Natural killer cell (primary cell): ENCODE results near the gene MYMX. TPM values are rescaled to one million over a fixed set of nuclear protein-coding genes. Genes with fewer than 3 reads are reported as not detected.

ENCODE experiments used
- ATAC-seq, 3 donors: fragments of 150-1000 bp in 2 of 3; fragments of 200-7000 bp in 1 of 3; cut with Tn5 transposase; 1 replicate in 1 of 3; 2 replicates in 2 of 3; pipeline ENCODE4 v1.10.0; 2021; ENCODE audit warnings: mild to moderate bottlenecking in 2 of 3, moderate library complexity in 2 of 3
- DNase-seq, 2 donors: peaks; one replicate each; pipeline versions ENCODE4 v3.0.0 to v3.0.0-alpha.2; 2013 to 2021; ENCODE audit warnings: mixed read lengths in 1 of 2
- H3K27ac ChIP-seq: one replicate; pipeline ENCODE4 v1.5.1; 2013; ENCODE audit warnings: mild to moderate bottlenecking, low read length
- H3K27me3 ChIP-seq: one replicate; pipeline ENCODE4 v1.6.1; 2013; ENCODE audit warnings: low read length; ENCODE audit not compliant: control insufficient read depth, insufficient read depth
- H3K36me3 ChIP-seq: one replicate; pipeline ENCODE4 v1.6.1; 2013; ENCODE audit warnings: low read length; ENCODE audit not compliant: control insufficient read depth, insufficient read depth
- H3K4me1 ChIP-seq: one replicate; pipeline ENCODE4 v1.6.1; 2013; ENCODE audit warnings: low read length; ENCODE audit not compliant: control insufficient read depth, insufficient read depth
- H3K4me3 ChIP-seq: one replicate; pipeline ENCODE4 v1.5.1; 2013; ENCODE audit warnings: low read length
- H3K9me3 ChIP-seq: one replicate; pipeline ENCODE4 v1.6.1; 2013; ENCODE audit warnings: low read length; ENCODE audit not compliant: control insufficient read depth, insufficient read depth
- H3K27ac Mint-ChIP-seq, 2 donors: one replicate each; pipeline ENCODE4 v1.8.0; 2022; ENCODE audit warnings: mild to moderate bottlenecking in 2 of 2, mixed read lengths in 2 of 2, moderate library complexity in 1 of 2
- H3K27me3 Mint-ChIP-seq, 2 donors: one replicate each; pipeline ENCODE4 v1.8.0; 2022; ENCODE audit warnings: low read depth in 2 of 2, mixed read lengths in 2 of 2
- H3K36me3 Mint-ChIP-seq: one replicate; pipeline ENCODE4 v1.8.0; 2022; ENCODE audit warnings: mixed read lengths
- H3K4me1 Mint-ChIP-seq, 2 donors: one replicate each; pipeline ENCODE4 v1.8.0; 2022; ENCODE audit warnings: mixed read lengths in 2 of 2
- H3K4me3 Mint-ChIP-seq: one replicate; pipeline ENCODE4 v1.8.0; 2022; ENCODE audit warnings: mild to moderate bottlenecking, moderate library complexity, mixed read lengths
- H3K9me3 Mint-ChIP-seq, 2 donors: one replicate each; pipeline ENCODE4 v1.8.0; 2022; ENCODE audit warnings: mixed read lengths in 2 of 2
- WGBS: methylation state at CpG from one replicate; pipeline ENCODE4 v1.1.7; 2013; ENCODE audit warnings: missing lambda C conversion rate; ENCODE audit not compliant: insufficient coverage; 5-methylcytosine and 5-hydroxymethylcytosine counted together
- intact Hi-C: fragments of 100-400 bp; cut with micrococcal nuclease; formaldehyde crosslinking; loops from one replicate; pipeline ENCODE4 v1.14.2; 2022
- total RNA-seq, 4 donors: library from RNA; stranded (reverse); fragments of 120-200 nt in 1 of 4; gene quantifications; one replicate each; pipeline versions ENCODE4 v1.2.3 to v1.2.4, GENCODE V29; 2013 to 2022
- TF ChIP-seq, protein P1 (sequence below): fragments of 200-600 bp; IDR thresholded peaks from one replicate; pipeline ENCODE4 v1.8.0; 2022; ENCODE audit warnings: antibody characterized with exemption

Gene MYMX
- total RNA-seq, 3 donors from 2014 or later (not counting 1 experiment from before 2014, with no cell fraction given) = not detected

DNA sequence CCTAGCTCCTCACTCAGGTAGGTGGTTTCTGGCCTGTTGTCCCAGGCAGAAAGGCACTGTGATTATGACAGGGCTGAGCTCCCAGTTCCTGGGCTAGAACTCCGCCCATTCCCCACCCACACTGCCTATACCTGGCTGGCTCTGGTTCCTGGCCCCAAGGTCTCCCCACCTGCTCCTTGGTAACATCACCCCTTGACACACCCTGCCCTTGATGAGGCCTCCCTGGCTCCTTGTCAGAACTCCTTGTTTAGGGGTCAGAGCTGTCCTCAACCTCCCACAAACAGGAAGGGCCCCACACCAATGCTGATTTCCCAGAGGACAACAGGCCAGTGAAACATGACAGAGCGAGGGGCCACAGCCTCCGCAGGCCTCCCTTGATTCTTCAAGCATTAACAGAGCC lies 15.5 kb upstream of the MYMX start:
- Histone ChIP-seq H3K9me3 (no peaks in the 10 kb centered on the region), H3K4me1 (no peaks in the 10 kb centered on the region), H3K4me3 (no peak overlapping the region), H3K27me3 (no peaks in the 10 kb centered on the region), H3K27ac (no peak overlapping the region), H3K36me3 (no peaks in the 10 kb centered on the region)
- Mint-ChIP-seq H3K27me3 (no peaks in the 10 kb centered on the region), H3K4me3 (no peak overlapping the region), H3K27ac (no peak overlapping the region), H3K36me3 (no peaks in the 10 kb centered on the region), H3K9me3 (no peaks in the 10 kb centered on the region), H3K4me1 (no peaks in the 10 kb centered on the region)
- TF ChIP-seq, protein P1, sequence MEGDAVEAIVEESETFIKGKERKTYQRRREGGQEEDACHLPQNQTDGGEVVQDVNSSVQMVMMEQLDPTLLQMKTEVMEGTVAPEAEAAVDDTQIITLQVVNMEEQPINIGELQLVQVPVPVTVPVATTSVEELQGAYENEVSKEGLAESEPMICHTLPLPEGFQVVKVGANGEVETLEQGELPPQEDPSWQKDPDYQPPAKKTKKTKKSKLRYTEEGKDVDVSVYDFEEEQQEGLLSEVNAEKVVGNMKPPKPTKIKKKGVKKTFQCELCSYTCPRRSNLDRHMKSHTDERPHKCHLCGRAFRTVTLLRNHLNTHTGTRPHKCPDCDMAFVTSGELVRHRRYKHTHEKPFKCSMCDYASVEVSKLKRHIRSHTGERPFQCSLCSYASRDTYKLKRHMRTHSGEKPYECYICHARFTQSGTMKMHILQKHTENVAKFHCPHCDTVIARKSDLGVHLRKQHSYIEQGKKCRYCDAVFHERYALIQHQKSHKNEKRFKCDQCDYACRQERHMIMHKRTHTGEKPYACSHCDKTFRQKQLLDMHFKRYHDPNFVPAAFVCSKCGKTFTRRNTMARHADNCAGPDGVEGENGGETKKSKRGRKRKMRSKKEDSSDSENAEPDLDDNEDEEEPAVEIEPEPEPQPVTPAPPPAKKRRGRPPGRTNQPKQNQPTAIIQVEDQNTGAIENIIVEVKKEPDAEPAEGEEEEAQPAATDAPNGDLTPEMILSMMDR = no peak
- DNase-seq = no peak
- intact Hi-C loops = no loop called here
- WGBS = 76% methylated on average over 3 of the region's 3 CpGs
- no peak for ATAC-seq

DNA sequence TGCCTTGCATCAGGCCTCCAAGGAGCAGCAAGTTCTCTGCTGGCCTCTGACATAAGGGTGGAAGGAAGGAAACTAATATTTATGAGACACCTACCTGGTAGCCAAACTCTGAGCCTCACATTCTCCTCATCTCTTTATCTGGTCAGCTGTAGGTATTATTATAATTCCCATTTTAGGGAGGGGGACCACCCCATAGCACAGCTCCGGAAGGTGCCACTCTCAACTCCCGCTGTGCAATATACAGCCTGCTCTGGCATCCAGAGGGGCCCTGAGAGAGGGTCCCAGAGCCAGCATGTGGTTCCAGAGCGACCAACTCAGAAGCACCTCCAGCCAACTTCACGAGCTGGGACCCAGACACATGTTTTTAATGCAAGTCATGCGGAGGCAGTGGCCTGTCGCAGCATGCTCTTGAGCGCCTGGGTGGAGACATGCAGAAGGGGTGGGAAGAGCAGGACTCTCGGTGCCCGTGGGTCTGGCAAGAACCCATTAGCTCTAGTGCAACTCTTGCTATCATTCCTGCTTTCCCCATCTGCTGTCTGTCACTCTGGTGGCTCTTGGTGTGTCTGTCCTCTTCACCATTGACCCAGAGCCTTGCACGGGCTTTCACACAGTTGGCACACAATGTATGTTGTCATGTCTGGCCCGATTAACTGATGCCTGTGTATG lies 15.0 kb upstream of the MYMX start:
- intact Hi-C loops = no loop called here
- no peak for DNase-seq
- WGBS = 89% methylated on average over 11 of the region's 11 CpGs
- no peak overlapping the region for H3K4me3 ChIP-seq
- Mint-ChIP-seq H3K4me1 (no peaks in the 10 kb centered on the region), H3K27me3 (peaks cover 0 to 3% of the 10 kb centered on the region in 2 donors), H3K27ac (no peak overlapping the region), H3K9me3 (no peaks in the 10 kb centered on the region), H3K36me3 (no peaks in the 10 kb centered on the region), H3K4me3 (no peak overlapping the region)
- TF ChIP-seq, protein P1 = no peak
- H3K27ac ChIP-seq = no peak overlapping the region
- no peaks in the 10 kb centered on the region for H3K36me3 ChIP-seq
- no peak for ATAC-seq
- no peaks in the 10 kb centered on the region for H3K4me1 ChIP-seq
- H3K27me3 ChIP-seq = no peaks in the 10 kb centered on the region
- no peaks in the 10 kb centered on the region for H3K9me3 ChIP-seq

DNA sequence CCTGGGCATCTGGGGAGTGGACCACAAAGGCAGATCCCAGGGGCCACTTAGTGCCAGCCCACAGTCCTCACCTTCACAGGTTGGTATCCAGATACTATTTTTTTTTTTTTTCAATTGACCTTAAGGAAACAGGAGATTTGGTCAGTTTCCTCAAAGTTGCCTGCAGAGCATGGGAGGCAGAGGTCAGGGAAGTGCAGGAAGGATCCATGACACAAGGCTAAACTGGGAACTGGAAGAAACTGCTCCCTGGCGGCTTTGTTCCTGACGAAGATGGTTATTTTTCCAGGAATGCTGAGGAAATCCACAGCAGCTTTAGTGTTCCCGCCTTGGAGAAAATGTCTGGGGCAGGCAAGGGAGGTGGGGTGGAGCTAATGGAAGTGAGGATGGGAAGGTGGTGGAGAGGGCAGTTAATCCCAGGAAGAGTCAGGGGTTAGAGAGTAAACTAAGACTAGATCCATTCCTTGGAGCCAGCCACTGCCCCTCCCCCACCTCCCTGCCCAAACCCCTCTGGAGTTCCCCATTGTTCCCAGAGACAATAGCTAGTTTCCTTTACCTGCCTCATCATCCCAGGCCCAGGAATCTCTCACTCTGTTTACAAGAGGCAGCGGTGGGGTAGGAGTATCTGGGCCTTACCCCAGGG lies 14.3 kb upstream of the MYMX start:
- H3K4me1 ChIP-seq = no peaks in the 10 kb centered on the region
- Mint-ChIP-seq H3K4me1 (no peaks in the 10 kb centered on the region), H3K36me3 (no peaks in the 10 kb centered on the region), H3K9me3 (no peaks in the 10 kb centered on the region), H3K27ac (no peak overlapping the region), H3K4me3 (no peak overlapping the region), H3K27me3 (peaks cover 0 to 3% of the 10 kb centered on the region in 2 donors)
- H3K27ac ChIP-seq = no peak overlapping the region
- TF ChIP-seq, protein P1 = no peak
- ATAC-seq = no peak
- 92% methylated on average over 4 of the region's 4 CpGs for WGBS
- no peak overlapping the region for H3K4me3 ChIP-seq
- DNase-seq = no peak
- H3K27me3 ChIP-seq = no peaks in the 10 kb centered on the region
- intact Hi-C loops = no loop called here
- H3K9me3 ChIP-seq = no peaks in the 10 kb centered on the region
- no peaks in the 10 kb centered on the region for H3K36me3 ChIP-seq
